ENCODE data around the gene LSM7. TPM values are rescaled to one million over a fixed set of nuclear protein-coding genes. Genes with fewer than 3 reads are reported as not detected.

Gene LSM7
- total and polyA plus RNA-seq, 8 donors = 59.3 to 104 (median 96.0) TPM

- H3K36me3 ChIP-seq = peaks cover 0 to 5% of the 10 kb centered on the region in 2 donors
- no peak for ATAC-seq
- DNase-seq = no peak
- H3K27ac ChIP-seq = no peak overlapping the region
- TF ChIP-seq CTCF (IDR thresholded peaks at IDR 0.05) = no peak
- H3K27me3 ChIP-seq = no peaks in the 10 kb centered on the region
- H3K4me3 ChIP-seq = no peak overlapping the region
- peaks cover 10 to 55% of the 10 kb centered on the region in 2 donors for H3K4me1 ChIP-seq
- intact Hi-C loops (cut with DNase I) = no loop called here
- H3K9me3 ChIP-seq = no peaks in the 10 kb centered on the region
Measured at GRCh38 chr19:2332341-2333026, 4.1 kb upstream of the LSM7 start.

- intact Hi-C loops (cut with DNase I) = no loop called here
- Histone ChIP-seq H3K4me3 (no peak overlapping the region), H3K4me1 (peaks cover 15 to 62% of the 10 kb centered on the region in 2 donors), H3K36me3 (no peaks in the 10 kb centered on the region), H3K27me3 (no peaks in the 10 kb centered on the region), H3K27ac (no peak overlapping the region), H3K9me3 (no peaks in the 10 kb centered on the region)
- ATAC-seq (no peak), DNase-seq (no peak)
- TF ChIP-seq CTCF (IDR thresholded peaks at IDR 0.05) = no peak
Measured at GRCh38 chr19:2331601-2332246, 3.3 kb upstream of the LSM7 start.

- TF ChIP-seq CTCF (IDR thresholded peaks at IDR 0.05) = no peak
- no peaks in the 10 kb centered on the region for H3K9me3 ChIP-seq
- no peaks in the 10 kb centered on the region for H3K27me3 ChIP-seq
- intact Hi-C loops (cut with DNase I) = no loop called here
- peaks cover 15 to 69% of the 10 kb centered on the region in 2 donors for H3K4me1 ChIP-seq
- H3K27ac ChIP-seq = no peak overlapping the region
- DNase-seq = peak in 1 of 4 donors; percentile 36
- H3K36me3 ChIP-seq = peaks cover 0 to 2% of the 10 kb centered on the region in 2 donors
- no peak for ATAC-seq
- no peak overlapping the region for H3K4me3 ChIP-seq
Measured at GRCh38 chr19:2330632-2331284, 2.4 kb upstream of the LSM7 start.

GRCh38 chr19:2330255-2330631, 1.9 kb upstream of the LSM7 start:
- intact Hi-C loops (cut with DNase I) = no loop called here
- Histone ChIP-seq H3K27ac (no peak overlapping the region), H3K27me3 (no peaks in the 10 kb centered on the region), H3K4me1 (peaks cover 15 to 74% of the 10 kb centered on the region in 2 donors), H3K36me3 (peaks cover 0 to 7% of the 10 kb centered on the region in 2 donors), H3K4me3 (no peak overlapping the region), H3K9me3 (no peaks in the 10 kb centered on the region)
- peak in 1 of 4 donors; percentile 61 for DNase-seq
- ATAC-seq = no peak
- TF ChIP-seq CTCF (IDR thresholded peaks at IDR 0.05) = no peak

- TF ChIP-seq CTCF (IDR thresholded peaks at IDR 0.05) = no peak
- no peak for ATAC-seq
- no peak for DNase-seq
- Histone ChIP-seq H3K36me3 (peaks cover 0 to 14% of the 10 kb centered on the region in 2 donors), H3K27ac (no peak overlapping the region), H3K4me3 (peak overlapping the region; percentile 82 to 85), H3K4me1 (peaks cover 15 to 75% of the 10 kb centered on the region in 2 donors), H3K9me3 (no peaks in the 10 kb centered on the region), H3K27me3 (no peaks in the 10 kb centered on the region)
- intact Hi-C loops (cut with DNase I) = no loop called here
Measured at GRCh38 chr19:2329501-2329916, 1.1 kb upstream of the LSM7 start.

All from left lung (tissue), 10 donors.